Esophagus squamous epithelium (tissue), 4 donors: ENCODE measurements around the gene PRKN.

ENCODE experiments used
- POLR2A ChIP-seq, 4 donors: fragments of 450-650 bp; IDR thresholded peaks; one replicate each; pipeline ENCODE4 v1.6.1; 2017; ENCODE audit warnings: antibody characterized with exemption in 4 of 4, mild to moderate bottlenecking in 4 of 4, moderate library complexity in 3 of 4
- TF ChIP-seq, protein P1 (sequence below), 6 experiments: fragments of 450-650 bp in 4 of 6; fragments of 200-600 bp in 2 of 6; sonication (generic) in 2 of 6; IDR thresholded peaks; one replicate each; pipeline ENCODE4 v1.5.1; 2016 to 2019; ENCODE audit warnings: antibody characterized with exemption in 6 of 6, mild to moderate bottlenecking in 4 of 6, moderate library complexity in 4 of 6

DNA sequence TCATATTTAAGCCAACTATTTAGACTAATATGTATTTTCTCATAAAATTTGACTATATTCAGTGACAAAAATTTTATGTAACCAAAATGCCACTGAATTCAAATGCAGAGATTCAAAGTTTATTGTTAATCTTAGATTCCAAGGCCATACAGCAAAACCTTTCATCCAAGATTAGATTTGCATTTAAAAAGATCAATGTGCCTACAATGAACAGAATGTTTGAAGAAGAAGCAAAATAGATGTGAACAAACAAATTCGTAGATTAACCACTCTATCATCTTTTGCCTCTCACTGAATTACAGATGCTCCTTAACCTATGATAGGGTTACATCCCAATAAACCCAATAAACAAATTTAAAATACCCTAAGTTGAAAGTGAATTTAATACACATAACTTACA is 121.7 kb downstream of the PRKN start:
- TF ChIP-seq, protein P1, sequence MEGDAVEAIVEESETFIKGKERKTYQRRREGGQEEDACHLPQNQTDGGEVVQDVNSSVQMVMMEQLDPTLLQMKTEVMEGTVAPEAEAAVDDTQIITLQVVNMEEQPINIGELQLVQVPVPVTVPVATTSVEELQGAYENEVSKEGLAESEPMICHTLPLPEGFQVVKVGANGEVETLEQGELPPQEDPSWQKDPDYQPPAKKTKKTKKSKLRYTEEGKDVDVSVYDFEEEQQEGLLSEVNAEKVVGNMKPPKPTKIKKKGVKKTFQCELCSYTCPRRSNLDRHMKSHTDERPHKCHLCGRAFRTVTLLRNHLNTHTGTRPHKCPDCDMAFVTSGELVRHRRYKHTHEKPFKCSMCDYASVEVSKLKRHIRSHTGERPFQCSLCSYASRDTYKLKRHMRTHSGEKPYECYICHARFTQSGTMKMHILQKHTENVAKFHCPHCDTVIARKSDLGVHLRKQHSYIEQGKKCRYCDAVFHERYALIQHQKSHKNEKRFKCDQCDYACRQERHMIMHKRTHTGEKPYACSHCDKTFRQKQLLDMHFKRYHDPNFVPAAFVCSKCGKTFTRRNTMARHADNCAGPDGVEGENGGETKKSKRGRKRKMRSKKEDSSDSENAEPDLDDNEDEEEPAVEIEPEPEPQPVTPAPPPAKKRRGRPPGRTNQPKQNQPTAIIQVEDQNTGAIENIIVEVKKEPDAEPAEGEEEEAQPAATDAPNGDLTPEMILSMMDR (IDR thresholded peaks at IDR 0.05), result no peak
- no peak for TF ChIP-seq POLR2A (IDR thresholded peaks at IDR 0.05)
